ENCODE results near the gene GHRL. TPM values are rescaled to one million over a fixed set of nuclear protein-coding genes. Genes with fewer than 3 reads are reported as not detected.
A peak's percentile ranks its signal among the peaks of the same experiment; 100 is the strongest.

GHRL gene
- total RNA-seq, 4 donors from 2014 or later, result 0.38 to 1.5 TPM; not detected in 2

DNA sequence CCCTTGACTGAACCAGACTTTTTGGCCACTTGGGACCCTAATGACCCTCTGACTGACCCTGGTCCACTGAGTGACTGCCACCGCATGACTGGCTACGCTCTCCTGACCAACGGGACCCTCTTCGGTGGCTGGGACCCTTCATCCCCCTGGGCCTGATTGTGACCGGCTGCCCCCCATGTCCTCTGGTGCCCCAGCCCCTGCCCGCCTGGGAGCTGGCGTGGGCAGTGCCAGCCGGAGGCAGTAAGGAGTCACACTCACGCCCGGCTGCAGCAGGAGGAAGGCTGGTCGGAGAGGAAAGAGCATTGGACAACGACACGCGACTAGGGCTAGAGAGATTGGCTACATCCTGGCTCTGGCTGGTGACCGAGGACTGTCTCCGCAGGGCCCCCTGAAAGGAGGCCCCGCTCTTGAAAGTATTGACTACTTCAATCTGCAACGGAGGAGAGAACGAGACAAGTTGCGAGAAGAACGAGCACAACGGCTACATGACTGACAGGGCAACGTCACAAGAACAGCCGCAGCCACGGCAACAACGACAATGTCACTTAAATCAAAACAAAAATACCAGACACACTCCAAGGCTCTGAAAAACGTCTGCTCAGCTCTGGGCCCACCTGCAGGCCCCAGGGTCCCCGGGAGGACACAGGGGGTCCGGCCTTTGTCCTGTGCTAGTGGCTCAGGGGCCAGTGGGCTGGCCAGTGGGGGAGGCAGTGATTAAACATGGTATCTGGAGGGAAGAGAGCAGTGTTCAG is 43.3 kb upstream of the GHRL start:
- intact Hi-C loops (cut with DNase I), result no loop called here
- H3K9me3 ChIP-seq, result no peaks in the 10 kb centered on the region
- WGBS, 2 donors, result 74 to 77% methylated on average over 16 of the region's 29 CpGs
- H3K27ac ChIP-seq, result no peak overlapping the region
- H3K4me3 ChIP-seq, result no peak overlapping the region
- TF ChIP-seq POLR2A (IDR thresholded peaks at IDR 0.05) (no peak), CTCF (IDR thresholded peaks at IDR 0.05) (no peak)
- no peaks in the 10 kb centered on the region for H3K4me1 ChIP-seq
- peaks cover 0 to 33% (median 0%) of the 10 kb centered on the region in 4 donors for H3K27me3 ChIP-seq
- no peaks in the 10 kb centered on the region for H3K36me3 ChIP-seq
- no peak for DNase-seq

GRCh38 chr3:10335190-10335738 is 42.5 kb upstream of the GHRL start:
- TF ChIP-seq POLR2A (IDR thresholded peaks at IDR 0.05) (no peak), CTCF (IDR thresholded peaks at IDR 0.05) (no peak)
- Histone ChIP-seq H3K4me3 (no peak overlapping the region), H3K9me3 (no peaks in the 10 kb centered on the region), H3K36me3 (no peaks in the 10 kb centered on the region), H3K4me1 (no peaks in the 10 kb centered on the region), H3K27me3 (peaks cover 0 to 41% (median 0%) of the 10 kb centered on the region in 4 donors), H3K27ac (no peak overlapping the region)
- no peak for DNase-seq
- WGBS, 2 donors, result 33 to 50% methylated on average over 1 of the region's 4 CpGs
- intact Hi-C loops (cut with DNase I), result no loop called here

- H3K36me3 ChIP-seq, result no peaks in the 10 kb centered on the region
- WGBS, 2 donors, result 48 to 71% methylated on average over 5 of the region's 12 CpGs
- peaks cover 0 to 49% (median 0%) of the 10 kb centered on the region in 4 donors for H3K27me3 ChIP-seq
- no peaks in the 10 kb centered on the region for H3K9me3 ChIP-seq
- DNase-seq, result no peak
- H3K27ac ChIP-seq, result no peak overlapping the region
- no peaks in the 10 kb centered on the region for H3K4me1 ChIP-seq
- intact Hi-C loops (cut with DNase I), result no loop called here
- H3K4me3 ChIP-seq, result no peak overlapping the region
- no peak for TF ChIP-seq POLR2A (IDR thresholded peaks at IDR 0.05)
- peak in 1 of 6 experiments; percentile 35 for TF ChIP-seq CTCF (IDR thresholded peaks at IDR 0.05)
Observed at GRCh38 chr3:10334459-10334858, 41.7 kb upstream of the GHRL start.

DNA sequence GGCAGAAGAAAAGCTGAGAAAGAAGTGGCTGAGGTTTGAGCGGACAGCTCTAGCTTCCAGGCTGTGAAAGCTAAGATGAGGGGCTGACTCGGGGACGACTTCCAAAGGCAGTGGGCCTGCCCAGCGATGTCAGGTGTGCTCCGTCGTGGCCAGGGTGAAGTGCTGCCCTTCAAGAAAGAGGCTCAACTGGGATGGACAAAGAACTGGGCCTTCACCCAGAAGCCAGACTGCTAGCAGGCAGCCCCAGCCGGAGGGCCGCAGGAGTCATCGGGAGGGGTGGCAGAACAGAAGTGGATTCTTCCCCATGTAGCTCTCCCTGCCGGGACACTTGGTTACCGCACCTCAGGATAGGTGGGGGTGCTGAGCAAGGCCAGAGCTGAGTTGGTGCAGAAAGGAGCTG is 41.3 kb upstream of the GHRL start:
- no peak for TF ChIP-seq POLR2A (IDR thresholded peaks at IDR 0.05)
- TF ChIP-seq CTCF (IDR thresholded peaks at IDR 0.05), result no peak
- DNase-seq, result no peak
- intact Hi-C loops (cut with DNase I), result no loop called here
- H3K36me3 ChIP-seq, result no peaks in the 10 kb centered on the region
- peaks cover 0 to 53% (median 0%) of the 10 kb centered on the region in 4 donors for H3K27me3 ChIP-seq
- WGBS, 2 donors, result 81 to 90% methylated on average over 6 to 9 of the region's 11 CpGs
- no peak overlapping the region for H3K4me3 ChIP-seq
- H3K9me3 ChIP-seq, result no peaks in the 10 kb centered on the region
- H3K27ac ChIP-seq, result no peak overlapping the region
- H3K4me1 ChIP-seq, result no peaks in the 10 kb centered on the region

DNA sequence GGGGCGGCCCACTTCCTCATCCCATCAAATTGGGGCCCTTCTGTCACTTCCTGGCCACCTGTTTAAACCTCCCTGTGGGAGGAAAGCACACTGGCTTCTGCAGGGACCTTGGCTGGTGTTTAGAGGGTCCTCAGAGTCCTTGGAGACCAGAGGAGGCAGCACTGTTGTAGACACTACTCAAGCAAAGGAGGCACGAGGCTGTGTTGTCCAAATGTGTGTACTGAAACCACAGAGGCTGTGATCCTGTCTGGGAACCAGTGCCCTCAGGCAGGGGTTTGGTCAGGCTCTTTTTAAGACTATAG is 40.6 kb upstream of the GHRL start:
- H3K27me3 ChIP-seq, result peaks cover 0 to 60% (median 0%) of the 10 kb centered on the region in 4 donors
- no peaks in the 10 kb centered on the region for H3K4me1 ChIP-seq
- no peaks in the 10 kb centered on the region for H3K9me3 ChIP-seq
- no peaks in the 10 kb centered on the region for H3K36me3 ChIP-seq
- 0 to 10% methylated on average over 1 of the region's 2 CpGs for WGBS, 2 donors
- no peak overlapping the region for H3K27ac ChIP-seq
- DNase-seq, result no peak
- TF ChIP-seq POLR2A (IDR thresholded peaks at IDR 0.05) (no peak), CTCF (IDR thresholded peaks at IDR 0.05) (no peak)
- intact Hi-C loops (cut with DNase I), result no loop called here
- H3K4me3 ChIP-seq, result no peak overlapping the region

Measured in esophagus squamous epithelium (tissue), 5 donors.